Prostate gland (tissue), 2 donors: Measurements from ENCODE around the gene PSMF1. TPM values are rescaled to one million over a fixed set of nuclear protein-coding genes. Genes with fewer than 3 reads are reported as not detected.
A peak's percentile ranks its signal among the peaks of the same experiment; 100 is the strongest.

Source experiments
- DNase-seq: peaks from one replicate; pipeline ENCODE4 v3.0.0-alpha.2; 2019; ENCODE audit warnings: low spot score
- H3K27ac ChIP-seq, 2 donors: fragments of 200-600 bp; sonication (generic); 2 replicates each; pipeline ENCODE4 v1.5.1; 2017 to 2019
- H3K27me3 ChIP-seq: fragments of 200-600 bp; sonication (generic); replicated peaks from 2 replicates; pipeline ENCODE4 v1.5.1; 2019; ENCODE audit not compliant: insufficient read depth
- H3K36me3 ChIP-seq, 2 donors: fragments of 200-600 bp; sonication (generic); 1 replicate in 1 of 2; 2 replicates in 1 of 2; pipeline versions ENCODE4 v1.5.1 to v1.8.1; 2017 to 2019
- H3K4me1 ChIP-seq: fragments of 200-600 bp; sonication (generic); replicated peaks from 2 replicates; pipeline ENCODE4 v1.5.1; 2019
- H3K4me3 ChIP-seq, 2 donors: fragments of 200-600 bp; sonication (generic); 2 replicates each; pipeline ENCODE4 v1.5.1; 2017 to 2019
- H3K9me3 ChIP-seq: fragments of 200-600 bp; sonication (generic); 2 replicates; pipeline ENCODE4 v1.5.1; 2017
- POLR2A ChIP-seq: fragments of 450-650 bp; IDR thresholded peaks from one replicate; pipeline ENCODE4 v1.6.1; 2016; ENCODE audit warnings: antibody characterized with exemption, mild to moderate bottlenecking
- POLR2AphosphoS5 ChIP-seq: sonication (generic); formaldehyde crosslinking; IDR thresholded peaks from one replicate; pipeline ENCODE4 v1.6.1; 2017; ENCODE audit warnings: antibody characterized with exemption
- WGBS: methylation state at CpG from one replicate; pipeline ENCODE4 v1.1.5; 2018; 5-methylcytosine and 5-hydroxymethylcytosine counted together
- intact Hi-C: fragments of 100-400 bp; cut with DNase I; formaldehyde crosslinking; loops from one replicate; pipeline ENCODE4 v1.14.2; 2022
- total RNA-seq, 2 donors: library from RNA; depleted of rRNA; stranded (reverse); fragments of >200 nt; gene quantifications; one replicate each; pipeline ENCODE4 v1.1.0, GENCODE V29; 2016
- TF ChIP-seq, protein P1 (sequence below), 4 experiments: fragments of 200-600 bp in 2 of 4; fragments of 450-650 bp in 2 of 4; sonication (generic) in 2 of 4; IDR thresholded peaks; 1 replicate in 3 of 4; 2 replicates in 1 of 4; pipeline ENCODE4 v1.5.1; 2016 to 2019; ENCODE audit warnings: antibody characterized with exemption in 4 of 4, mild to moderate bottlenecking in 2 of 4, moderate library complexity in 2 of 4

PSMF1 gene
- total RNA-seq, 2 donors from 2014 or later: 76.8 to 282 TPM

DNA sequence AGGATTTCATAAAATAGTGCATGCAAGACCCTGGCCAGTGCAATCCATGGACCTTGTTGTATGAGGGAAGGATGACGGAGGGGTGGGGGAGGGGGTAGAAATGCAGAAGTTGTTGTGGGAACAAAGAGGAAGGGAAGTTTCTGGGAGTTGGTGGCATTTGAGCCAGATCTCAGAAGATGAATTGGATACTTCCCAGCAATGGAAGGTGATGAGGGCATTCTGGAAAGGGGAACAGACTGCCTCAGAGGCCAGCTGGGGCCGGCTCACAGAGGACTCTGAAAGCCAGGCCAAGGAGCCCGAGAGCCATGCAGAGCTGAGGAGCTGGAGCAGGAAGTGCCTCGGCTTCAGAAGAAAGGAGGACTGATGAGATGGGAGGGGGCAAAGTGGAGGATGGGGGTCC lies 63.7 kb downstream of the PSMF1 start:
- TF ChIP-seq, protein P1, sequence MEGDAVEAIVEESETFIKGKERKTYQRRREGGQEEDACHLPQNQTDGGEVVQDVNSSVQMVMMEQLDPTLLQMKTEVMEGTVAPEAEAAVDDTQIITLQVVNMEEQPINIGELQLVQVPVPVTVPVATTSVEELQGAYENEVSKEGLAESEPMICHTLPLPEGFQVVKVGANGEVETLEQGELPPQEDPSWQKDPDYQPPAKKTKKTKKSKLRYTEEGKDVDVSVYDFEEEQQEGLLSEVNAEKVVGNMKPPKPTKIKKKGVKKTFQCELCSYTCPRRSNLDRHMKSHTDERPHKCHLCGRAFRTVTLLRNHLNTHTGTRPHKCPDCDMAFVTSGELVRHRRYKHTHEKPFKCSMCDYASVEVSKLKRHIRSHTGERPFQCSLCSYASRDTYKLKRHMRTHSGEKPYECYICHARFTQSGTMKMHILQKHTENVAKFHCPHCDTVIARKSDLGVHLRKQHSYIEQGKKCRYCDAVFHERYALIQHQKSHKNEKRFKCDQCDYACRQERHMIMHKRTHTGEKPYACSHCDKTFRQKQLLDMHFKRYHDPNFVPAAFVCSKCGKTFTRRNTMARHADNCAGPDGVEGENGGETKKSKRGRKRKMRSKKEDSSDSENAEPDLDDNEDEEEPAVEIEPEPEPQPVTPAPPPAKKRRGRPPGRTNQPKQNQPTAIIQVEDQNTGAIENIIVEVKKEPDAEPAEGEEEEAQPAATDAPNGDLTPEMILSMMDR (IDR thresholded peaks at IDR 0.05): no peak
- TF ChIP-seq POLR2A: no peak
- TF ChIP-seq POLR2AphosphoS5: no peak
- no peaks in the 10 kb centered on the region for H3K4me1 ChIP-seq
- WGBS: 44% methylated on average over 4 of the region's 4 CpGs
- H3K36me3 ChIP-seq: no peaks in the 10 kb centered on the region
- H3K4me3 ChIP-seq: no peak overlapping the region
- H3K27me3 ChIP-seq: no peaks in the 10 kb centered on the region
- no peak overlapping the region for H3K27ac ChIP-seq
- DNase-seq: no peak
- intact Hi-C loops: no loop called here
- H3K9me3 ChIP-seq: no peaks in the 10 kb centered on the region

GRCh38 chr20:1183153-1183552 lies 64.8 kb downstream of the PSMF1 start:
- Histone ChIP-seq H3K36me3 (no peaks in the 10 kb centered on the region), H3K27ac (no peak overlapping the region)

DNA sequence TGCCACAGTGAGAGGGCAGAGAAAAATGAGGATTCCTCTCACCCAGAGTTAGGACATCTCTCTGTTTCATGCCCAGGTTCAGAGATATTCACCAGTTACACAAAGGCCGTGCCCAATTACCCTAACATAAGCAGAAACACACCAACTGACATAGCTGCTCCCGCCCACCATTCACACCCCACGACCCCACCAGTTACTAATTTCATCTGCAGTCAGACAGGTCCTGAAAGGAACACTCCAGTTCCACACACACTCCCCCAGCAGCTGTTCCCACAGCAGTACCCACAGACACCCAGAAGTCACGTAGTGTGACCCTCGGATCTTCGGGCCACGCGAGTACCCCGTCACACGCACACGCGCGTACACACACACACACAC lies 65.8 kb downstream of the PSMF1 start:
- no peak overlapping the region for H3K27ac ChIP-seq
- H3K36me3 ChIP-seq: no peaks in the 10 kb centered on the region
- intact Hi-C loops: no loop called here
- no peak for DNase-seq
- no peak for TF ChIP-seq POLR2AphosphoS5
- TF ChIP-seq, protein P1 (IDR thresholded peaks at IDR 0.05): no peak
- no peak for TF ChIP-seq POLR2A
- H3K9me3 ChIP-seq: no peaks in the 10 kb centered on the region
- H3K4me1 ChIP-seq: no peaks in the 10 kb centered on the region
- 32% methylated on average over 13 of the region's 13 CpGs for WGBS
- H3K27me3 ChIP-seq: no peaks in the 10 kb centered on the region
- H3K4me3 ChIP-seq: no peak overlapping the region

More at GRCh38 chr20:1183153-1183552, 64.8 kb downstream of the PSMF1 start:
- Histone ChIP-seq H3K4me1 (no peaks in the 10 kb centered on the region), H3K27me3 (no peaks in the 10 kb centered on the region), H3K4me3 (no peak overlapping the region), H3K9me3 (no peaks in the 10 kb centered on the region)
- TF ChIP-seq, protein P1 (IDR thresholded peaks at IDR 0.05): no peak
- no peak for TF ChIP-seq POLR2AphosphoS5
- TF ChIP-seq POLR2A: no peak
- WGBS: 74% methylated on average over 6 of the region's 6 CpGs
- DNase-seq: no peak
- intact Hi-C loops: no loop called here

- no peak for DNase-seq
- no peak for TF ChIP-seq POLR2AphosphoS5
- no peak for TF ChIP-seq POLR2A
- TF ChIP-seq, protein P1 (IDR thresholded peaks at IDR 0.05): no peak
- 4% methylated on average over 46 of the region's 76 CpGs for WGBS
Measured at GRCh38 chr20:1184638-1185315, 66.4 kb downstream of the PSMF1 start, which contains the start of gene TMEM74B. TSS of gene TMEM74B (minus strand) at chr20:1184981. CDS start at chr20:1183801, 1,180 bp downstream.

DNA sequence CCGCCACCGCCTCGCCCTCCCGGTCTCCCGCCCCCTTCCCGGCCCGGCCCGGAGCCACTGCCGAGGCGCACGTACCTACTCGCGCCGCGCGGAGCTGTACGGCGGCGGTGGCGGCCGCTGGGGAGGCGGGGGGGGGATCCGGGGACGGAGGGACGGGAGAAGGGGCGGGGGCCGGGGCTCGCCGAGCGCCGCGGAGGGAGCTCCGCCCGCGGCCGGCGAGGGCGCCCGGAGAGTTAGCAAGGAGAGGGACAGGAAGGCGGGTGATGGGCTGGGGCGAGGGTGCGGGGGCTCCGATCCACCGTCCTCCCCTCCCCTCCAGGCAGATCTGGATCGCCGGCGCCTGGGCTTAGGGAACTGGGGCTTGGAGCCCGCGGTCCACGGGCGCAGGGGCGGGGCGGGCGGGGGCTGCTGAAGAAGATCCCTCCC lies 66.9 kb downstream of the PSMF1 start:
- 0% methylated on average over 44 of the region's 54 CpGs for WGBS
- no peak for DNase-seq
- Histone ChIP-seq H3K4me1 (no peaks in the 10 kb centered on the region), H3K9me3 (no peaks in the 10 kb centered on the region), H3K4me3 (peak overlapping the region; percentile 34 to 43), H3K27me3 (no peaks in the 10 kb centered on the region), H3K27ac (no peak overlapping the region), H3K36me3 (no peaks in the 10 kb centered on the region)
- intact Hi-C loops: no loop called here
- TF ChIP-seq, protein P1 (IDR thresholded peaks at IDR 0.05): no peak
- TF ChIP-seq POLR2AphosphoS5 (no peak), POLR2A (no peak)

More at GRCh38 chr20:1184638-1185315, 66.4 kb downstream of the PSMF1 start, which contains the start of gene TMEM74B:
- Histone ChIP-seq H3K4me1 (no peaks in the 10 kb centered on the region), H3K9me3 (no peaks in the 10 kb centered on the region), H3K27me3 (no peaks in the 10 kb centered on the region), H3K4me3 (peak within 1 kb of the TSS; percentile 34 to 43), H3K36me3 (no peaks in the 10 kb centered on the region), H3K27ac (no peak within 1 kb of the TSS)
- intact Hi-C loops: no loop called here
